GM19193 (cell line): ENCODE results near the gene MESP1.

Source experiments
- POLR2A ChIP-seq: IDR thresholded peaks from 4 replicates; pipeline ENCODE4 v1.6.1; 2011; ENCODE audit not compliant: insufficient read depth, insufficient read length; ENCODE audit errors: extremely low read depth

The MESP1 gene

DNA sequence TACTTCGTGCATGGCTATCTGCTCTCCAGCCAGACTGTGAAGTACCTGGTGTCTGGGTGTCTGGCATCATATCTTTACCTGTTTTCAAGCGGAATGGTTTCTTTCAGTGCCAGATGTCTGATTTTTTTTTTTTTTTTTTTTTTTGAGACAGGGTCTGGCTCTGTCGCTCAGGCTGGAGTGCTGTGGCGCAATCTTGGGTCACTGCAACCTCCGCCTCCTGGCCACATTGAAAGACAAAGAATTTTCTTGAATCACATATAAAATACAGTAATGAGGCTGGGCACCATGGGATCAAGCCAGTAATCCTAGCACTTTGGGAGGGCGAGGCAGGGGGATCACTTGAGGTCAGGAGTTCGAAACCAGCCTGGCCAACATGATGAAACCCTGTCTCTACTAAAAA, 2.8 kb upstream of the MESP1 start:
- TF ChIP-seq POLR2A = no peak

DNA sequence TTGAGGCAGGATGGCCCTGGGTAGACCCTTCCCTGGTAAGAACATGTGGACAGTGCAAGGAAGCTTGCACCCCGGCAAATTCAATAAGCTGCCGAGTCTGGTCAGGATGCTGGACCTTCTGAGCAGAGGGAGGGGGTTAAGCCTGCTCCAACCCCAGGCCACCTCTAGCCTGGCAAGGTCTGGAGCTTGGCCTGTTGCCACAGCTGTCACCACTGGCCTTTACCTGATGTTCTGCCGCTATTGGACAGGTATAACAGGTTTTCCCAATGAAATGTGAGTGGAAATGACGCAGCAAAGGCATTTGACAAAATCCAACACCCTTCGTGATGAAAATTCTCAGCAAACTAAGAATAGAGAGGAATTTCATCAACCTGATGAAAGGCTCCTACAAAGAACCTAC, 699 bp upstream of the MESP1 start:
- TF ChIP-seq POLR2A = no peak

DNA sequence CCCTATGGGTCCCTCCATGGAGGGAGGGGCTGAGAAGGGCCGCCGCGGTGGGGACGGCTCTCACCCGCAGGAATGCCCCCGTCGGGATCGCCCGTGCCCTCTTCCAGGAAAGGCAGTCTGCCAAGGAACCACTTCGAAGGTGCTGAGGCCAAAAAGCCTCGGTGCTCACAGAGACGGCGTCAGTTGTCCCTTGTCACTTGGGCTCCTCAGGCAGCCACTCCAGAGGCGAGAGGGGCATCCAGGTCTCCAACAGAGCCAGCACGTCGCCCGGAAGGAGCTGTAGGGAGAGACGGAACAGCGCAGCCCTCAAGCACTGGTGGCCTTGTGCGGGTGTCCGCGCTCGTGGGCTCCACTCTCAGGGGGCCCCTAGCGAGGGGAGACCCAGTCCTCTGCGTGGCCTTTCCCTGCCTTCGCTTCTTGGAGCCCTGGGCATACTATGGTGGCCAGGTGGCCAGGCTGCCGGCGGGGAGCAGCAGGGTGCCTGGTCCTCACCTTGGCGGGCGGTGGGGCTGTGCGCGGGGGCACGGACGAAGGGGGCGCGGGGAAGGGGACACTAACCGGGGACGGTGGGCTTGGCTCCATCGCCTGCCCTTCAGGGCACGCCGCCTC, 994 bp downstream of the MESP1 start:
- no peak for TF ChIP-seq POLR2A

DNA sequence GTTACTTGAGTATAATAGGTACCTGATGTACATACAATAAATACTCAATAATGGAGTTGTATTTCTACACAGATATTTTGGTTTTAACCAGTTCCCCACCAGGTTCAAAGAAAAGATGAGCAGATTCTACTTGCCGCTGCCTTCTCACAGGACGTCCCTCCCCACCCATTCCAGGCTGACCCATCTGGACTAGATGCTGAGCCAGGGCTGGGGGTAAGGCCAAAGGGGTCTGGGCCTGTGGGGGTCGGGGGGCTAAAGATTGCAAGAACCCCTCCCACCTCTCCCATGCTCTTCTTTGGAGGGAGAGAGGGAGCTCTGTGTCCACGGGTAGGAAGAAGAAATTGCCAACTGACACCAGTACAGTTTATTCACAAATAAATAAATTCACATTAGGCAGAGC, 1.5 kb downstream of the MESP1 start:
- TF ChIP-seq POLR2A = no peak

DNA sequence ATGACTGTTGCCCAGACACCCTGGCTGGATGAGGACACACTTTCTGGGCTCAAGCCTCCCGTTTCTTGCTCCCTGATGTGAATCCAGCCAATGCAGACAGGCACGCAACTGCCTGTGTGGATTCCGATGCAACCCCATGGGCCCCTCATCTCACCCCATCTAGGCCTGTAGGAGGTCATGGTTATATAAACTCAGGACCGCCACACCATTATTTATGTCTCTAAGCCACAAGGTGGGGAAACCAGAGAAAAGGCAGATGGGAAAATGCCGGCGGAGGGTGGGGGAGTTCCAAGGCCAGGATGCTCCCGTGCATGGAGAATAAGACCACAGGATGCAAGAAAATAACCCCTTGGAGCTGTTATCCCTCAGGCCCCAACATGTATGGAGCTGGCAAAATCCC, 2.0 kb downstream of the MESP1 start:
- TF ChIP-seq POLR2A = no peak

DNA sequence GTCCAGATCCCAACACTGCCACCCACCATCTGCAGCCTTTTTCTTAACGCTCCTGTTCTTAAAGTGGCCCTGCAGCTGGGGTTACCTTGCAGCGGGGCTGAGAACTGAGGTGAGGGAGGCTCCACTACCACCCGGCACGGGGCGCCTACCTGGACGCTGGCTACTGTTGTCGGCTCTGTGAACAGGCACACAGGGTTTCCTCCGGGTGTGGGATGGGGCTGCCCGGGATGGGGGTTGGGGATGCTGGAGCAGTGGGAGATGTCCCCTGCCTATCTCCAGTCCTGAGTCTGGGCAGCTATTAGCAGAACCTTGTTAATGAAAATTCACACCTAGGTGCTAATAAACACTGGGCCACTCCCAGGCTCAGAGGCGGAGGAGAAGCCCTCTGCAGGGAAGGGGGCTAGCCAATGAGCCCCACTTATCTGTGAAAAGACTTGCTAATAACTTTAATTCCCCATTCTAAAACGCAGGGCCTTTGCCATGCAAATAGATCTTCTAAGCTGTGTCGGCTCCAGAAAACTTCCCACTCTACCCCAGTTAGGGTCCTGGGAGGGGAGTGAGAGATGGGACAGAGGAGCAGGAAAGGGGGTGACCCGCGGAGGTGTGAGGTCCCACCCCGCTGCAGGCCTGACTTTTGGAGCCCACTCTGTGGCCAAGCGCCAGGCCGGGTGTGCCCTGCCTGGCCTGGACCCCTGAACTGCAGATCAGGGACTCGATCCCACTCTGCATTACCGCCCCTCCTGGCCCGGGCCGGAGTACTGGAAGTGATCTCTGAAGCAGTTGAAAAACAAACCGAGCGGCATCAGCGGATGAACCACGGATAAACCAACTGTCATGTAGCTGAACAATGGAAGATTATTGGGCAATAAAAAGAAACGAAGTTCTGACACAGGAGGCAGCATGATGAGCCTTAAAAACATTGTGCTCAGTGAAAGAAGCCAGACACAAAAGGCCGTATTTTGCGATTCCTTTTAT, 3.1 kb downstream of the MESP1 start:
- no peak for TF ChIP-seq POLR2A

DNA sequence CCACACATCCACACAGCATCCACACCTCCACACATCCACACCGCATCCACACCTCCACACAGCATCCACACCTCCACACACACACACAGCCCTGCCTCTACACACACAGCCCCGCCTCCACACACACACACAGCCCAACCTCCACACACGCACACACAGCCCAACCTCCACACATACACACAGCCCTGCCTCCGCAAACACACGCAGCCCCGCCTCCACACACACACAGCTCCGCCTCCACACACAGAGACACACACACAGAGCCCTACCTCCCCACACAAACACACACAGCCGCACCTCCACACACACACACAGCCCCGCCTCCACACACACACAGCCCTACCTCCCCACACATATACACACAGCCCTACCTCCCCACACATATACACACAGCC, 4.7 kb downstream of the MESP1 start:
- TF ChIP-seq POLR2A = no peak

DNA sequence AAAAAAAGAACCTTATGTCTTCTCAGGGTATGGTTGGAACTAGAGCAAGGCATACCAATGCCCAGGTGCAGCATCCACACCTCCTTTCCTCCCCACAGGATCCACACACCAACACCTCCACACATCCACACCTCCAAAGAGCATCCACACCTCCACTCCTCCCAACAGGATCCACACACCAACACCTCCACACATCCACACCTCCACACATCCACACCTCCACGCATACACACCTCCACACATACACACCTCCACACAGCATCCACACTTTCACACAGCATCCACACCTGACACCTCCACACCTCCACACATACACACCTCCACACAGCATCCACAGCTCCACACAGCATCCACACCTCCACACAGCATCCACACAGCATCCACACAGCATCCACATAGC, 5.3 kb downstream of the MESP1 start:
- no peak for TF ChIP-seq POLR2A

DNA sequence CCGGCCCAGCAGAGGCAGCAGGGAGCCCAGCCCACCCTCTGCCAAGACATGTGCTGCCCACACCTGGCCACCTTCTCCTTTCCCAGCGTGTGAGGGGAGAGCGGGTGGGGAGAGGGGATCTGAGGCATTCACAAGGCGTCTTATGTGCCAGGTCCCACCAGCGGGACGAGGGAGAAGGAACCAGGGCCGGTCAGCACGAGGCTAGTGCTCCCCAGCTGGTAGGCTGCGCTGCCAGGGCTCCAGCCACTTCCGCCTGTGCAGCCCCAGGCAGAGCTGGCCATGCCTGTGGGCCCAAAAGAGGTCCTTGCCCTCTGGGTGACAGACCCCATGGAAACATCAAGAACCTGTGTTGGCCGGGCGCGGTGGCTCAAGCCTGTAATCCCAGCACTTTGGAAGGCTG, 5.9 kb downstream of the MESP1 start:
- TF ChIP-seq POLR2A = no peak

DNA sequence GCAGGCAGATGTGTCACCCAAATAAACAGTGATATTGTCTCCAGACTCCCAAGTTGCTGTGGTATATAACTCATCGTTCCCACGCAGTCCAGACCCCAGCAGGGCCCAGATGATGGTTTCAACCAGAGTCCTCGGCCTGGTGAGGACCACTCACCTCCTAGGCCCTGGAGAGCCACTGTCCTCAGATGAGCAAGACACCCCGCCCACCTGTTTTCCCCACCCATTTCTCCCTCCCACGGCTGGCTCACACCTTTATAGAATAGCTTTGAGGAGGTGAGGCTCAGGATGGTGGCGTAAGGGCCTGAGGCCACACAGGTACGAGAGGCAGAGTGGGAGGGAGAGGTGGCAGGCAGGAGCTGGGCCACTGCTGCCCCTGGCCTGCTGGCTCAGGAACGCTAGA, 7.5 kb downstream of the MESP1 start:
- no peak for TF ChIP-seq POLR2A

DNA sequence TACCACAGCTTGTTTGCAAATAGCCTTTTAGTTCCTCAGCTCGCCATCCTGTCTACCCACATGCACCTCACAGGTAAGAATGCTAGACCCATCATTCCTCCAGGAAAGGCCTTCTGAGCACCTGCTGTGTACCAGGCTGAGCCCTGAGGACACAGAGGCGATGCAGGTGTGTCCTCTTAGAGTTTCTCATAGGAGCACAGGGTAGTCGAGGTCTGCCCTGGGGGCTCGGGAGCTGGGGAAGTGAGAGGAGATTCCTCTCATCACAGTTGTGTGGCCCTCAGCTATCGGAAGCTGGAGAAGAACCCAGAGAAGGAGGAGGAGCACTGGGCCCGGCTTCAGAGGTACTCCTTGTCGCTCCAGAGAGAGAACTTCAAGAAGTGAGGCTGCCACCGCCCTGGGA, 8.0 kb downstream of the MESP1 start:
- TF ChIP-seq POLR2A = no peak

DNA sequence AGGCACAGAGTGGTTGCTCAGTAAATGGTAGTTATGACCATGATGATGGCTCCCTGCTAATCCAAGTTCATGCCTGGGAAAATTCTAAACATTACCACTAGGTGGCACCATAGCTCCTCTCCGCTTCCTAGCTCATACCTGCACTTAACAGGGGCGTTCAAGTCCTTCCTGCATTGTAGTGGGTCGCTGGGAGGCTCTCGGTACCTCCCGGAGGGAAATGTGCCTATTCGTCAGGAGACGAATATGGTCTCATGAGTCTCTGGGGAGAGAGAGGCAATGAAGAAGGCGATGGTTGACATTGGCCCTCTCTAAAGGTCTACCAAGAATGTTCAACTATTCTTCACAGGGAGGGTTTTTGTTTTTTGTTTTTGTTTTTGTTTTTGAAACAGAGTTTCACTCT, 10.9 kb downstream of the MESP1 start:
- TF ChIP-seq POLR2A = no peak

DNA sequence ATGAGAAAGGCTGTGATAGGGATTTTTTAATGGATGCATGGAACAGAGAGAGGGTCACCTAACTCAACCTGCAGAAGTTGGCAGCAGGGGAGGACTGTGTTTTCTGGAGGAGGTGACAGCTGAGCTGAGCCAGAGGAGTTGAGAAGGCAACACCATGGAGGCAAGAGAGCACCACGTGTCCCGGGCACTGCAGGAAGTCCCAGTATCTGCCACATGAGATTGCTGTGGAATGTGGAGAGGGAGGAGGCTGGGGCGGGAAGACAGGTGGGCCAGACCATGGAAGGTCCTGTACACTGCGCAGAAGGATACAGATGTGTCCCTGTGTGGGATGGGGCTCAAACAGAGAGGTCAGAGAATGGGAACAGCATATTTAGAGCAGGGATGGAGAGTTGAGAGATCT, 15.3 kb downstream of the MESP1 start:
- no peak for TF ChIP-seq POLR2A

DNA sequence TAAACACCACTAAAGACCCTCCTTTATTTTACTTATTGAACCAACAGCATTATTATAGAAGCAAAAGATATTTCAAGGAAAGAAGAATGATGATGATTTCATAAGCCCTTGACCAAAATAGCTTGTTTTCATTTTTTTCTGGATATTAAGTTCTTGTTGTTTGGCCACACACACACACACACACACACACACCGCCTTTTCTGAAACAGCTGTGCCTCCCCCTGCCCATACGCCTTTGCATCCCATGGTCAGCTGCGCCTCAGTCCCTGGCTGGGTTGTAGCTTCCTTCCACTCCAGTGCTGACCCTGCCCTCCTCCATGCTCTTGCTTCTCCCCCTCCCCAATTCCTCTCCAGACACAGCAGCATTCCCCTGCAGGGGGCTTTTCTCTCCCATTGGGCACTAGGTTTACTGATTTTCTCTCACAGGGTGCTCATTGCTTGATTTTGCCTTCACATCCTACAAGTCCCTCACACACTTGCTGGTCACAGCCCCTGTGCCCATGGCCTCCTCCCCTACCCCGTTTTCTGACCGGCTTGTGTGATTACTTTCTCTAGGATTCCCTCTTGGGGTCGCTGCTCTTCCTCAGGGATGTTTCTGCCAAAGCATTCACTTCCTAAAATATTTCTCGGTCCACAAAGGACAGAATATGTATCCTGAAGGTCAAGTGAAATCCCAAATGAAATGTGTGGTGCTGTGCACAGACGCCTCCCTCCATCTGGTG, 18.4 kb downstream of the MESP1 start:
- no peak for TF ChIP-seq POLR2A

DNA sequence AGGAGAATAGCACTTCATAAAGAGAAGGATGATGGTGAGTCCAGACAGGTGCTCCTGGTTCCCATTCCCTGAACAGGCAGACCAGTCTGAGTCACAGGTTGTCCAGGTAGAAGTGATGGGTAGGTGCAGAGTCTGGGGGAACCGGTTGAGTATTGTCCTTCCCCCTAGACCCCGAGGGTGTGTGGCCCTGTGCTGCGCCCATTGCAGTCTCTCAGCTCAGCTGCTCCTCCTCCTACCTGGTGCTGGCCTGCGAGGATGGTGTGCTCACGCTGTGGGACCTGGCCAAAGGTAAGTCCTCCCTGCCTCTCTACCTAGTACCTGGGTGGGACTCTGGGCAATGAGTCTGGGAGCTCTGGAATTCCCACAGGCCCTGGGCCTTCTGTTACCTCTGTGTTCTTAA, 19.8 kb downstream of the MESP1 start:
- TF ChIP-seq POLR2A = no peak

DNA sequence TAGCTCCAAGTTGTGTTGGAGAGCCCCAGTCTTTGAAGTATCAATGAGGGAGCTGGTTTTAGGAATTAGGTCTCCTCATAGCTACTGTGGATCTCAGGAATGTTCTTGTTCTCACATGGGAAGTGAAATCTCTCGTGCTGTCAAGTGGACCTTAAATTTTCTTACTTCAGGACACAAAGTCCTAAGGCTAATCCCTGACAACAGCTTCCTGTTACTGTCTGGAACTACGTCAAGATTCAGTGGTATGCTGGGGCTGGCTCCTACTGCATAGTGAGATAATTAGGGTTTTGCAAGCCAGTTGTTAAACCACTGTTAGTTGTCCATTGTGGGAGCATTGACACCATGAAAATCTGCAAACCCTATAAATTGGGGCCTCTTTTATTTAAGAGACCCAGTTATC, 22.8 kb downstream of the MESP1 start:
- TF ChIP-seq POLR2A = no peak
